ENCODE measurements around the gene MARCHF11.

MARCHF11 gene

GRCh38 chr5:16072616-16073015 is 107.0 kb downstream of the MARCHF11 start:
- no peak overlapping the region for H3K27ac ChIP-seq (ENCODE audit: low read length)
- H4K20me1 ChIP-seq (ENCODE audit: insufficient read depth, low read length), result no peaks in the 10 kb centered on the region
- H3K4me3 ChIP-seq (ENCODE audit: low read length), result no peak overlapping the region
- peaks cover 12% of the 10 kb centered on the region for H3F3A ChIP-seq (ENCODE audit: insufficient read depth, low read length)
- no peak overlapping the region for H3K4me2 ChIP-seq (ENCODE audit: low read depth, low read length)
- H3K9ac ChIP-seq (ENCODE audit: low read length), result no peak overlapping the region
- TF ChIP-seq EZH2 (optimal IDR thresholded peaks at IDR 0.05; ENCODE audit: low read depth, low read length) (no peak), EZH2phosphoT487 (IDR thresholded peaks at IDR 0.05; ENCODE audit: low read length) (no peak)
- TF ChIP-seq, protein P1, sequence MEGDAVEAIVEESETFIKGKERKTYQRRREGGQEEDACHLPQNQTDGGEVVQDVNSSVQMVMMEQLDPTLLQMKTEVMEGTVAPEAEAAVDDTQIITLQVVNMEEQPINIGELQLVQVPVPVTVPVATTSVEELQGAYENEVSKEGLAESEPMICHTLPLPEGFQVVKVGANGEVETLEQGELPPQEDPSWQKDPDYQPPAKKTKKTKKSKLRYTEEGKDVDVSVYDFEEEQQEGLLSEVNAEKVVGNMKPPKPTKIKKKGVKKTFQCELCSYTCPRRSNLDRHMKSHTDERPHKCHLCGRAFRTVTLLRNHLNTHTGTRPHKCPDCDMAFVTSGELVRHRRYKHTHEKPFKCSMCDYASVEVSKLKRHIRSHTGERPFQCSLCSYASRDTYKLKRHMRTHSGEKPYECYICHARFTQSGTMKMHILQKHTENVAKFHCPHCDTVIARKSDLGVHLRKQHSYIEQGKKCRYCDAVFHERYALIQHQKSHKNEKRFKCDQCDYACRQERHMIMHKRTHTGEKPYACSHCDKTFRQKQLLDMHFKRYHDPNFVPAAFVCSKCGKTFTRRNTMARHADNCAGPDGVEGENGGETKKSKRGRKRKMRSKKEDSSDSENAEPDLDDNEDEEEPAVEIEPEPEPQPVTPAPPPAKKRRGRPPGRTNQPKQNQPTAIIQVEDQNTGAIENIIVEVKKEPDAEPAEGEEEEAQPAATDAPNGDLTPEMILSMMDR (IDR thresholded peaks at IDR 0.05; ENCODE audit: low read length), result no peak
- H3K36me3 ChIP-seq (replicated peaks; ENCODE audit: insufficient read depth, low read length), result no peaks in the 10 kb centered on the region
- no peak overlapping the region for H2AFZ ChIP-seq (ENCODE audit: low read length)
- no peak for DNase-seq
- peaks cover 22% of the 10 kb centered on the region for H3K4me1 ChIP-seq (ENCODE audit: low read length)
- H3K9me2 ChIP-seq (replicated peaks; ENCODE audit: insufficient read depth, low read length), result no peaks in the 10 kb centered on the region
- H3K9me3 ChIP-seq (replicated peaks; ENCODE audit: insufficient read depth, low read length), result no peaks in the 10 kb centered on the region
- no peaks in the 10 kb centered on the region for H3K79me2 ChIP-seq (ENCODE audit: low read length)
- no peaks in the 10 kb centered on the region; the same call in 1 of the 2 replicates for H3K27me3 ChIP-seq (replicated peaks; ENCODE audit: insufficient read depth, low read length)

- peak; percentile 97 for DNase-seq
- Histone ChIP-seq H3K9me2 (replicated peaks; ENCODE audit: insufficient read depth, low read length) (no peaks in the 10 kb centered on the region), H3K79me2 (ENCODE audit: low read length) (no peaks in the 10 kb centered on the region), H3K4me2 (ENCODE audit: low read depth, low read length) (peak overlapping the region; percentile 63), H3K9ac (ENCODE audit: low read length) (no peak overlapping the region), H2AFZ (ENCODE audit: low read length) (no peak overlapping the region), H3K9me3 (replicated peaks; ENCODE audit: insufficient read depth, low read length) (no peaks in the 10 kb centered on the region), H3K27ac (ENCODE audit: low read length) (peak overlapping the region; percentile 28; the same call in 1 of the 2 replicates), H3K4me3 (ENCODE audit: low read length) (no peak overlapping the region), H3K27me3 (replicated peaks; ENCODE audit: insufficient read depth, low read length) (no peaks in the 10 kb centered on the region; the same call in 1 of the 2 replicates), H3K4me1 (ENCODE audit: low read length) (peaks cover 26% of the 10 kb centered on the region), H3F3A (ENCODE audit: insufficient read depth, low read length) (peaks cover 21% of the 10 kb centered on the region), H4K20me1 (ENCODE audit: insufficient read depth, low read length) (no peaks in the 10 kb centered on the region), H3K36me3 (replicated peaks; ENCODE audit: insufficient read depth, low read length) (no peaks in the 10 kb centered on the region)
- TF ChIP-seq EZH2phosphoT487 (IDR thresholded peaks at IDR 0.05; ENCODE audit: low read length) (no peak), EZH2 (optimal IDR thresholded peaks at IDR 0.05; ENCODE audit: low read depth, low read length) (no peak)
- TF ChIP-seq, protein P1 (IDR thresholded peaks at IDR 0.05; ENCODE audit: low read length), result no peak
Measured at GRCh38 chr5:16067415-16067814, 112.2 kb downstream of the MARCHF11 start.

DNA sequence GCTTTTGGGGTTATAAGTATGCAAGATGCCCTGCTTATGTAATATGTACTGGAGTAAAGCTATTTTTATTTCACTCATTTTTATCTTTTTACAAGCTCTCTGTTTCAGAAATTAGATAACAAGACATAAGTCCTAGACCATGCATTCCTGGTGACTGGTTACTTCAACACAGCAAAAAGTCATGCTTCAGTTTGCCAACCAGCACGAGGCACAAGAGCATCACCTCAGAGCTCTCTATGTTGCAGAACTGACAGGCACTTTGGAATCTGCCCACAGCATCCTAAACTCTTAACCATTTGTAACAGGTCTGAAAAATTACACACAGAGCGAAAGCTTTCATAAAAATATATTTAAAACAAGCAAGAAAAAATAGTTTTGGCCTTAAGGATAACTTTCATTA is 112.8 kb downstream of the MARCHF11 start:
- Histone ChIP-seq H3F3A (ENCODE audit: insufficient read depth, low read length) (peaks cover 21% of the 10 kb centered on the region), H3K9ac (ENCODE audit: low read length) (no peak overlapping the region), H2AFZ (ENCODE audit: low read length) (no peak overlapping the region), H3K4me3 (ENCODE audit: low read length) (no peak overlapping the region), H3K9me3 (replicated peaks; ENCODE audit: insufficient read depth, low read length) (no peaks in the 10 kb centered on the region), H3K9me2 (replicated peaks; ENCODE audit: insufficient read depth, low read length) (no peaks in the 10 kb centered on the region), H4K20me1 (ENCODE audit: insufficient read depth, low read length) (no peaks in the 10 kb centered on the region), H3K4me2 (ENCODE audit: low read depth, low read length) (peak overlapping the region; percentile 22; the same call in 1 of the 2 replicates), H3K4me1 (ENCODE audit: low read length) (peaks cover 26% of the 10 kb centered on the region), H3K27ac (ENCODE audit: low read length) (peak overlapping the region; percentile 28; the same call in 1 of the 2 replicates), H3K79me2 (ENCODE audit: low read length) (no peaks in the 10 kb centered on the region), H3K36me3 (replicated peaks; ENCODE audit: insufficient read depth, low read length) (no peaks in the 10 kb centered on the region), H3K27me3 (replicated peaks; ENCODE audit: insufficient read depth, low read length) (no peaks in the 10 kb centered on the region; the same call in 1 of the 2 replicates)
- peak; percentile 29 for DNase-seq
- TF ChIP-seq, protein P1 (IDR thresholded peaks at IDR 0.05; ENCODE audit: low read length), result no peak
- TF ChIP-seq EZH2 (optimal IDR thresholded peaks at IDR 0.05; ENCODE audit: low read depth, low read length), result no peak
- TF ChIP-seq EZH2phosphoT487 (IDR thresholded peaks at IDR 0.05; ENCODE audit: low read length), result no peak

Measured in MM.1S (cell line).